ENCODE results near the gene SLC43A2.

GRCh38 chr17:1643999-1644492 is 15.4 kb upstream of the SLC43A2 start:
- no peak for TF ChIP-seq CTCF (IDR thresholded peaks at IDR 0.05)
- TF ChIP-seq POLR2A (IDR thresholded peaks at IDR 0.05) = no peak

Measured in body of pancreas (tissue), 4 donors.